Measurements from ENCODE around the gene KCTD21. TPM values are rescaled to one million over a fixed set of nuclear protein-coding genes. Genes with fewer than 3 reads are reported as not detected.

Gene KCTD21
- polyA plus RNA-seq, 1 experiment: 16.3 TPM

- H3K36me3 ChIP-seq (ENCODE audit: control insufficient read depth, insufficient read depth, low read length): peaks cover 11% of the 10 kb centered on the region
- H3K4me3 ChIP-seq (ENCODE audit: low read depth, low read length): no peak overlapping the region
- no peak for DNase-seq (ENCODE audit: low read depth)
- no peaks in the 10 kb centered on the region for H3K27me3 ChIP-seq (ENCODE audit: control insufficient read depth, insufficient read depth, low read length)
- POLR2A ChIA-PET: no interaction called here
- no peak for TF ChIP-seq CTCF (IDR thresholded peaks at IDR 0.05; ENCODE audit: insufficient read depth, low read depth, low read length)
- CTCF ChIA-PET: interaction anchor here (0.9 kb wide), 1 partner anchor 17 kb away, joined by 4 read pairs; no protein-coding TSS in a partner anchor
Measured at GRCh38 chr11:78170874-78171549, 17.4 kb downstream of the KCTD21 start.

DNA sequence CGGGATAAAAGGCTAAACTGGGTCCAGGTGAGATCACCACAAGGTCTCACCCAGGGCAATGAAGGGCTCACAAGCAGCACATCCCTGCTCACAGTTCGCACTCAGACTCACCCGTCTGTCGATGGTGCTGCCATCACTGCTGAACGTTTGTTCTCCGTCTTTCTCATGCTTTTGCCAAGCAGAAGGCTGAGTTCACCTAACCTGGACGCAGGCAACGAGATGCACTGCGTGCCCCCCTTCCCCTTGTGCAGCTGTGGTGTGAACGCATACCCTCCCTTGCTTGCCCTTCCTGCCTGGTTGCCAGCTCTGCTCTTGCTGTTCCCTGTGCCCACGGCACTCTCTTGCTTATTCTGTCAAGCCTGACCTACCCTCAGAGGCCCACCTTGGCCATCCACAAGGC is 18.0 kb downstream of the KCTD21 start:
- peaks cover 11% of the 10 kb centered on the region for H3K36me3 ChIP-seq (ENCODE audit: control insufficient read depth, insufficient read depth, low read length)
- ChIA-PET CTCF (interaction anchor here (0.9 kb wide), 1 partner anchor 17 kb away, joined by 4 read pairs; no protein-coding TSS in a partner anchor), POLR2A (no interaction called here)
- TF ChIP-seq CTCF (IDR thresholded peaks at IDR 0.05; ENCODE audit: insufficient read depth, low read depth, low read length): no peak
- DNase-seq (ENCODE audit: low read depth): no peak
- no peak overlapping the region for H3K4me3 ChIP-seq (ENCODE audit: low read depth, low read length)
- no peaks in the 10 kb centered on the region for H3K27me3 ChIP-seq (ENCODE audit: control insufficient read depth, insufficient read depth, low read length)

GRCh38 chr11:78168539-78169477 is 19.6 kb downstream of the KCTD21 start:
- no peak for TF ChIP-seq CTCF (IDR thresholded peaks at IDR 0.05; ENCODE audit: insufficient read depth, low read depth, low read length)
- CTCF ChIA-PET: interaction anchor here (1.4 kb wide), 1 partner anchor 25 kb away, joined by 3 read pairs; no protein-coding TSS in a partner anchor
- peak; percentile 4 for DNase-seq (ENCODE audit: low read depth)
- POLR2A ChIA-PET: no interaction called here
- Histone ChIP-seq H3K4me3 (ENCODE audit: low read depth, low read length) (no peak overlapping the region), H3K27me3 (ENCODE audit: control insufficient read depth, insufficient read depth, low read length) (no peaks in the 10 kb centered on the region), H3K36me3 (ENCODE audit: control insufficient read depth, insufficient read depth, low read length) (peaks cover 6% of the 10 kb centered on the region)

GRCh38 chr11:78166855-78167469 is 21.5 kb downstream of the KCTD21 start:
- CTCF ChIA-PET: no interaction called here

More at GRCh38 chr11:78166855-78167469, 21.5 kb downstream of the KCTD21 start:
- Histone ChIP-seq H3K27me3 (ENCODE audit: control insufficient read depth, insufficient read depth, low read length) (no peaks in the 10 kb centered on the region), H3K4me3 (ENCODE audit: low read depth, low read length) (no peak overlapping the region), H3K36me3 (ENCODE audit: control insufficient read depth, insufficient read depth, low read length) (peaks cover under 1% of the 10 kb centered on the region)
- POLR2A ChIA-PET: interaction anchor here (0.6 kb wide), 2 partner anchors 127 to 1021 kb away, joined by 4 to 6 read pairs; no protein-coding TSS in a partner anchor
- DNase-seq (ENCODE audit: low read depth): no peak
- no peak for TF ChIP-seq CTCF (IDR thresholded peaks at IDR 0.05; ENCODE audit: insufficient read depth, low read depth, low read length)

Measured in BJ (cell line).